K562 (cell line): Measurements from ENCODE around the gene MYO3A. TPM values are rescaled to one million over a fixed set of nuclear protein-coding genes. Genes with fewer than 3 reads are reported as not detected.

Source experiments
- ATAC-seq: fragments of 200-7000 bp; cut with Tn5 transposase; 3 replicates; pipeline ENCODE4 v1.9.1; 2020; ENCODE audit warnings: moderate library complexity
- Bru-seq: library from RNA; stranded (reverse); fragments of 400-500 nt; gene quantifications from one replicate; lab custom pipeline; 2021; lab: Mats Ljungman, UMichigan
- BruChase-seq, 2 experiments: library from RNA; stranded (reverse); fragments of 400-500 nt; gene quantifications; one replicate each; lab custom pipeline; 2021; lab: Mats Ljungman, UMichigan
- BruUV-seq: library from RNA; stranded (reverse); fragments of 400-500 nt; replicated peaks from 2 replicates; lab custom pipeline; 2021; lab: Mats Ljungman, UMichigan
- CTCF ChIA-PET: fragments of 300-600 bp; formaldehyde crosslinking; extraction: SDS; loops from one replicate; lab custom pipeline; 2021; ENCODE audit warnings: low intra/inter-chr PET ratio; lab: Yijun Ruan, JAX
- POLR2A ChIA-PET: fragments of 300-600, 350-650 bp; sonication (Branson Sonifier 250); formaldehyde crosslinking; extraction: SDS; loops from one replicate; lab custom pipeline; 2021; ENCODE audit warnings: antibody characterized with exemption, inconsistent platforms; lab: Yijun Ruan, JAX
- DNase-seq, 4 experiments: peaks; one replicate each; pipeline versions ENCODE4 v3.0.0 to v3.0.0-alpha.2; 2011 to 2018; ENCODE audit warnings: low spot score in 3 of 4, mixed read lengths in 3 of 4; ENCODE audit errors: extremely low read depth in 1 of 4
- FAIRE-seq: peaks from 2 replicates; lab custom pipeline; 2011; peaks lifted over from hg19 to GRCh38; lab: Jason Lieb, UNC
- H2AFZ ChIP-seq: 2 replicates; pipeline ENCODE4 v1.6.0; 2011; ENCODE audit warnings: low read depth, low read length, control low read depth, inconsistent platforms
- H3K27ac ChIP-seq: fragments of 200-600 bp; 3 replicates; pipeline ENCODE4 v1.8.0; 2011; ENCODE audit warnings: low read depth, mild to moderate bottlenecking, control low read depth, inconsistent platforms, low read length, moderate library complexity, mixed read lengths; ENCODE audit errors: extremely low read depth
- H3K27me3 ChIP-seq, 2 experiments: fragments of 300-600 bp in 1 of 2; 2 replicates in 1 of 2; 3 replicates in 1 of 2; pipeline versions ENCODE4 v1.6.0 to v1.8.0; 2011; ENCODE audit warnings: inconsistent platforms in 2 of 2, low read length in 2 of 2, mild to moderate bottlenecking in 1 of 2, mixed read lengths in 1 of 2, moderate library complexity in 1 of 2; ENCODE audit not compliant: control insufficient read depth in 2 of 2, insufficient read depth in 2 of 2
- H3K36me3 ChIP-seq: fragments of 300-600 bp; 3 replicates; pipeline ENCODE4 v1.8.0; 2011; ENCODE audit warnings: mild to moderate bottlenecking, low read length, inconsistent platforms; ENCODE audit not compliant: control insufficient read depth, insufficient read depth
- H3K4me1 ChIP-seq, 2 experiments: fragments of 200-600 bp in 1 of 2; replicated peaks in 1 of 2; 2 replicates in 1 of 2; 3 replicates in 1 of 2; pipeline versions ENCODE4 v1.5.1 to v1.8.0; 2011; ENCODE audit warnings: inconsistent platforms in 2 of 2, low read length in 2 of 2, mild to moderate bottlenecking in 1 of 2, mixed read lengths in 1 of 2, moderate library complexity in 1 of 2; ENCODE audit not compliant: control insufficient read depth in 2 of 2, insufficient read depth in 2 of 2
- H3K4me2 ChIP-seq: 2 replicates; pipeline ENCODE4 v1.6.1; 2011; ENCODE audit warnings: low read length, control low read depth, inconsistent platforms, mixed read lengths; ENCODE audit not compliant: insufficient read depth
- H3K4me3 ChIP-seq: fragments of 200-600 bp; sonication (generic), shearing (Covaris generic); 2 replicates; pipeline ENCODE4 v1.5.1; 2016; ENCODE audit warnings: control low read depth, inconsistent platforms
- H3K79me2 ChIP-seq: fragments of 200-600 bp; 3 replicates; pipeline ENCODE4 v1.8.0; 2011; ENCODE audit warnings: low read length, inconsistent platforms; ENCODE audit not compliant: control insufficient read depth, insufficient read depth
- H3K9ac ChIP-seq, 2 experiments: 2 replicates each; pipeline versions ENCODE4 v1.6.0 to v1.6.1; 2011; ENCODE audit warnings: low read depth in 2 of 2, low read length in 2 of 2, control low read depth in 1 of 2, inconsistent platforms in 1 of 2, mild to moderate bottlenecking in 1 of 2, mixed read lengths in 1 of 2; ENCODE audit not compliant: insufficient read depth in 1 of 2
- H3K9me1 ChIP-seq: one replicate; pipeline ENCODE4 v1.6.0; 2011; ENCODE audit warnings: inconsistent platforms, mild to moderate bottlenecking, low read length, moderate library complexity; ENCODE audit not compliant: control insufficient read depth, insufficient read depth
- H3K9me3 ChIP-seq: replicated peaks from 2 replicates; pipeline ENCODE4 v1.5.1; 2011; ENCODE audit warnings: low read depth, low read length, inconsistent platforms; ENCODE audit not compliant: control insufficient read depth, insufficient read depth
- H4K20me1 ChIP-seq: replicated peaks from 2 replicates; pipeline ENCODE4 v1.6.1; 2011; ENCODE audit warnings: low read length, inconsistent platforms, mixed read lengths; ENCODE audit not compliant: control insufficient read depth, insufficient read depth
- CREM ChIP-seq: IDR thresholded peaks from 2 replicates; pipeline ENCODE4 v1.6.1; 2014; ENCODE audit warnings: antibody characterized with exemption, low read depth
- KLF10 ChIP-seq: fragments of 250-450 bp; sonication (Bioruptor Pico); IDR thresholded peaks from 2 replicates; pipeline ENCODE4 v1.6.1; 2021; ENCODE audit warnings: matching md5 sums
- WGBS: fragments of 100-300 bp; shearing (Covaris generic); methylation state at CpG from one replicate; pipeline ENCODE4 v1.1.6; 2016; ENCODE audit warnings: low coverage, mixed read lengths; ENCODE audit not compliant: insufficient coverage; ENCODE audit errors: missing lambda C conversion rate; 5-methylcytosine and 5-hydroxymethylcytosine counted together
- in situ Hi-C: fragments of 300-500 bp; cut with MboI; formaldehyde crosslinking; loops from 4 replicates; pipeline ENCODE4 v1.15.0; 2018; ENCODE audit warnings: inconsistent platforms, mixed read lengths
- intact Hi-C: fragments of 100-400 bp; cut with micrococcal nuclease; formaldehyde crosslinking; loops from 2 replicates; pipeline ENCODE4 v1.14.2; 2022
- long read RNA-seq, 3 experiments: library from polyadenylated mRNA in 2 of 3; library from RNA in 1 of 3; unstranded in 2 of 3; stranded (forward) in 1 of 3; transcript quantifications; one replicate each; pipeline ENCODE4 v2.0.0, GENCODE V29; 2019 to 2022
- polyA minus RNA-seq, 3 experiments: library from RNA; depleted of rRNA, polyadenylated mRNA; stranded (reverse); fragments of >200 nt; gene quantifications; 2 replicates each; pipeline ENCODE4 v1.2.3, GENCODE V29; 2011
- polyA plus RNA-seq, 8 experiments: library from polyadenylated mRNA; depleted of rRNA in 4 of 8; stranded (reverse) in 5 of 8; unstranded in 3 of 8; fragments of >200 nt; fragmentation: Nextera tagmentation in 2 of 8; fragmentation: Illumina TruSeq in 1 of 8; extraction: Ambion mirVana in 2 of 8; extraction: Trizol in 1 of 8; gene quantifications; 2 replicates each; pipeline versions ENCODE4 v1.2.1 to v1.2.3, GENCODE V29; 2011 to 2014; ENCODE audit warnings: inconsistent platforms in 1 of 8, missing spikeins in 1 of 8
- total RNA-seq, 7 experiments: library from RNA; depleted of rRNA in 6 of 7; stranded (reverse); fragments of >200 nt in 6 of 7; fragmentation: Illumina TruSeq in 2 of 7; extraction: Trizol in 2 of 7; gene quantifications; 2 replicates each; pipeline versions ENCODE4 v1.2.1 to v1.2.3, GENCODE V29; 2011 to 2021; ENCODE audit warnings: low replicate concordance in 1 of 7

Gene MYO3A
- total RNA-seq (2011; cell fraction: chromatin; rRNA removed; ENCODE audit: low replicate concordance) = not detected in 2 replicates
- total RNA-seq (2011; cell fraction: nucleolus; rRNA removed) = not detected in 2 replicates
- not detected in 2 replicates for total RNA-seq (2011; cell fraction: nucleoplasm; rRNA removed)
- total RNA-seq (2014; rRNA removed) (not detected in 2 replicates), total RNA-seq (2014; rRNA removed; fragmentation: Illumina TruSeq; extraction: Trizol) (not detected in 2 replicates), total RNA-seq (2015; rRNA removed; fragmentation: Illumina TruSeq; extraction: Trizol) (not detected in 2 replicates), total RNA-seq (2021) (not detected in 2 replicates), polyA plus RNA-seq (2011; rRNA removed) (not detected in 2 replicates), polyA plus RNA-seq (2014; fragmentation: Illumina TruSeq; extraction: Trizol) (not detected in 2 replicates), polyA plus RNA-seq (2014; fragmentation: Nextera tagmentation; extraction: Ambion mirVana) (not detected), polyA plus RNA-seq (2014; rRNA removed) (not detected in 2 replicates), polyA minus RNA-seq (2011; rRNA and poly(A)+ RNA removed) (not detected in 2 replicates), Bru-seq, nascent RNA (percentile 0 among the genes with signal in this experiment), BruChase-seq, experiment 1, labeled RNA remaining after a 2-hour chase (percentile 4 among the genes with signal in this experiment), BruChase-seq, experiment 2, labeled RNA remaining after a 6-hour chase (percentile 3 among the genes with signal in this experiment)
- polyA plus RNA-seq (2011; cell fraction: cytosol; rRNA removed) = not detected in 2 replicates
- not detected in 2 replicates for polyA plus RNA-seq (2011; cell fraction: nucleus; rRNA removed)
- polyA plus RNA-seq (2012) = 0.03 TPM in 1 of 2 replicates, not detected in the other
- polyA minus RNA-seq (2011; cell fraction: cytosol; rRNA and poly(A)+ RNA removed) = not detected in 2 replicates
- polyA minus RNA-seq (2011; cell fraction: nucleus; rRNA and poly(A)+ RNA removed) = not detected in 2 replicates
- long read RNA-seq, experiment 1 = 0 reads
- long read RNA-seq, experiment 2 = 0 reads
- long read RNA-seq, experiment 3 = 0 reads

GRCh38 chr10:25933653-25934608, at the start of gene MYO3A:
TSS of gene MYO3A (plus strand) at chr10:25934229. CDS start at chr10:25952111, 17,882 bp downstream.
- H4K20me1 ChIP-seq = no peaks in the 10 kb centered on the region
- peaks cover 0 to 13% of the 10 kb centered on the region in 2 experiments; a peak in 2 of 5 replicates for H3K4me1 ChIP-seq
- no peaks in the 10 kb centered on the region for H3K36me3 ChIP-seq
- FAIRE-seq (no peak), ATAC-seq (peak; percentile 66), DNase-seq (no peak)
- peak within 1 kb of the TSS; percentile 61 for H3K4me2 ChIP-seq
- peaks cover 0 to 12% of the 10 kb centered on the region in 2 experiments; a peak in 2 of 5 replicates for H3K27me3 ChIP-seq
- no TSS peak for BruUV-seq
- no peak within 1 kb of the TSS; the same call in 2 of the 3 replicates for H3K27ac ChIP-seq
- H3K9me1 ChIP-seq = no peaks in the 10 kb centered on the region
- no peaks in the 10 kb centered on the region for H3K9me3 ChIP-seq
- no peaks in the 10 kb centered on the region for H3K79me2 ChIP-seq
- ChIA-PET POLR2A (no interaction called here), CTCF (no interaction called here)
- H3K9ac ChIP-seq = no peak within 1 kb of the TSS
- no peak for TF ChIP-seq KLF10 (CRISPR knock-in tag)
- no peak for TF ChIP-seq CREM
- H2AFZ ChIP-seq = peak within 1 kb of the TSS; percentile 44; the same call in 1 of the 2 replicates
- intact Hi-C loops = no loop called here
- WGBS = 16% methylated on average over 37 of the region's 73 CpGs
- in situ Hi-C loops = no loop called here
- H3K4me3 ChIP-seq = no peak within 1 kb of the TSS
